Middle frontal gyrus (tissue), 1 donor: Measurements from ENCODE around the gene DNAL1.
A peak's percentile ranks its signal among the peaks of the same experiment; 100 is the strongest.

Experiments used
- DNase-seq: peaks from one replicate; pipeline ENCODE4 v3.0.0-alpha.2; 2015; ENCODE audit warnings: low spot score; ENCODE audit errors: extremely low spot score

The DNAL1 gene

GRCh38 chr14:73723797-73724661 lies 79.2 kb downstream of the DNAL1 start:
- no peak for DNase-seq

DNA sequence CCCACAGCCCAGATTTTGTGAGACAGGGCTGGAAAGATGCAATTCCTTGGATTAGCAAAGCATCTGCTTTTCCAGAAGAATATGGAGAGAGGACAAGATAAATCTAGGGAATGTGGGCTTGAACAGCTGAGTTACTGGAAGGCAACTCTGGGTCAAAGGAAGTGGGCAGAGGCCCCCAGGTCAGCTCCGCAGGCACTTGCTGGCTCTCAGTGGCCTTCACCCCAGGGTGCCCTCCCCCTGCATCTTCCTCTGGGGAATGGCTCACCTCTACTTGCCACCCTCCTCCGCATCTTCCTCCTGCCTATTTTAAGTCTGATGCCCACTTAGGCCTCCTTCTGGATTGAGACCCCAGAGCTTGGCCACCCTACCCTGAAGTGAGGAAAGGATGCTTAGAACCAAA lies 79.9 kb downstream of the DNAL1 start:
- DNase-seq, result no peak

GRCh38 chr14:73725116-73726024 lies 80.6 kb downstream of the DNAL1 start:
- no peak for DNase-seq

DNA sequence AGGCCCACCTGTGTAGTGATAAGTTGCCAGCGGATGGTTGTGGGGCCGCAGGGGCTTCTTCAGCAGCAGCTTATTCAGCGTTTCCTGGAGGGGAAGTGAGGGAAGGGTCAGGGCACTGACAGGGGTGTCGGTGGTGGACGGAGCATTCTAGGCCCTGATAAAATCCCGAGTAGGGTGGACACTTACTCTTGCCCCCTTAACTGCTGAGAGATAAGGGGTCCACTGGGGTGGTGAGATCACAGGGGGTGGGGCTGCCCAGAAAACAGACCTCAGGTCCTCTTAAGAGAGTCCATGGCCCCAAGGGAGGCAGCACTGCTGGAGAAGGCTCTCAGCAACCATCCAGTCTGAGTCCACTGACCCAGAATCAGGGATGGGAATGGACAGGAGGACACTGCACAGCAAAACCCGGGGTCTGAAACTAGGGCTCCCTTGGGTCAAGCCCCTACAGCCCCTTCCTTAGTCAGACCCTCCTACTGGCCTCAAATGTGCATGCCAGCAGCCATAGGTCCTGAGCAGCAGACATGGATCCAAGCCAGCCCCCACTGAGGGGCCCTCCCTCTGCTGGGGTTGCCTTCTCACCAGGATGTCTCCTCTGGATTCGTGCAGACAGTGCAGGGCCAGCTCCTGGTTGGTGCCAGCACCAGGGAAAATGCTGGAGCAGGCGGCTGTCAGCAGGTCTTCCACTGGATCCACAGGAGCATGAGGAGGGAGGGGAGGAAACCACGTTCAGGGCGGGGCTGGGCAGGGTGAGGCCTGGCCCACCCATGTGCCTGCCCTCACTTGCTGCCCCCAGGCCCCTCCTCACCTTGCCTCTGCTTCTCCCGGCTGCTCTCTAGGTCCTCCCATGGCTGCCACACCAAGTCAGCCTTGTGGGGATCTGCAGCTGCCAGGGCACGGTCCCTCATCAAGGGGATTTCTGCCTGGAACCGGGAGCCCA lies 81.5 kb downstream of the DNAL1 start:
- no peak for DNase-seq

- no peak for DNase-seq
Measured at GRCh38 chr14:73727166-73727565, 82.4 kb downstream of the DNAL1 start.

DNA sequence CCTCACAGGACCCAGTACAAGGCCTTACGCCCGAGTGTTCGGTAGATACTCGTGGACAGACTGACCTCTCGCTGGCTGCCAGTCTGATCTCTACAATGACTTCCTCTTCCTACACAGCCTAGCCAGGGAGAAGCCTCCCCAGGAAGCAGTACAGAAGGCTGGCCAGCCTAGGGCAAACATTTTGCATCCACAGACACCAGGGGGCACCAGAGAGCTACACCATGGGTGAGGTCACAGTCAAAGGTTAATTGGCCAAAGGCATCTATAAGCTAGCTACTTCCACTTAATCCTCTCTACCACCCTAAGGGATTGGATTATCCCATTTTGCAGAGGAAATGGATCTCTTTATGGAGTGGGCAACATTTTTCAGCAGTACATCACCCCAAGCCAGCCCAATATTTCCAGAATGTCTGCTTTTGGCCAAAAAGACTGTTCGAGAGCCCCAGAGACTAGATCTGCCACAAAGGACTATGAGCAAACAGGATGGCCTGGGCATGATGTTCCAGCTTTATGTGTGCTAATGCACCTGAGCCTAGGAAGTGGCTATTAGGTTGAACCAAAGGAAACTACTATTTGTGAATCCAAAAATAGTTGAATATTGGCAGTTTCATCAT lies 84.0 kb downstream of the DNAL1 start:
- DNase-seq, result peak; percentile 51

DNA sequence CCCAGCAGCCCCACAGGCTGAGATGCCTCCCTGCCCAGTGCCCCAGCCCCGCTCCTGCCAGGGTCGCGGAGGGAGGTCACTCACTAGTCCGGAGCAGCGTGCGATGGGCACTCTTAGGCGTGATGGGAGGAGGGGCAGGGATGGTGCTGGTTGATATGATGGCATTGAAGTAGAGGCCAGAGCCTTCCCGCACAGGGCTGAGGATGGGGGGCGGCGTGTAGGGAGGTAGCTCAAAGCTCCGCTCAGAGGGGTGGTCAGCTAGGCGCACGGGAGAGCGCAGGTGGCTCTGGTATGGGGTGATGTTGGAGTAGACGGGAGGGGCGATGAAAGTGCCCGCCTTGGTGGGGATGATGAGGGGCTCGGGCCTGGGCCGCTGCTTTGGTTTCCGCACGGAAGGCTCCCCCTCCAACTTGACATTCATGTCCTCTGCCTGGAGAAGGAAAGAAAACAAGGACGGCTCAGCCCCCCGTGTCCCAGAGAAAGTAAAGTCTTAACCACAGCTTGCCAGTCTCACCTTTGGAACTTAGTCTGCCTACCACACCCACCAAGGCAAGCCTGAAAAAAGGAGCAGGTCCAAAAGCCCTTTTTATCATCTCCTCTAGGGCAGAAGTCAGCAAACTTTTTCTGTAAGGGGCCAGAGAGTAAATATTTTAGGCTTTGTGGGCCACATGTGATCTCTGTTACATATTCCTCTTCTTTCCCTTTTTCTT lies 84.9 kb downstream of the DNAL1 start:
- no peak for DNase-seq

- DNase-seq, result no peak
Measured at GRCh38 chr14:73731111-73731510, 86.3 kb downstream of the DNAL1 start.

GRCh38 chr14:73732006-73732405 lies 87.2 kb downstream of the DNAL1 start:
- DNase-seq, result no peak

DNA sequence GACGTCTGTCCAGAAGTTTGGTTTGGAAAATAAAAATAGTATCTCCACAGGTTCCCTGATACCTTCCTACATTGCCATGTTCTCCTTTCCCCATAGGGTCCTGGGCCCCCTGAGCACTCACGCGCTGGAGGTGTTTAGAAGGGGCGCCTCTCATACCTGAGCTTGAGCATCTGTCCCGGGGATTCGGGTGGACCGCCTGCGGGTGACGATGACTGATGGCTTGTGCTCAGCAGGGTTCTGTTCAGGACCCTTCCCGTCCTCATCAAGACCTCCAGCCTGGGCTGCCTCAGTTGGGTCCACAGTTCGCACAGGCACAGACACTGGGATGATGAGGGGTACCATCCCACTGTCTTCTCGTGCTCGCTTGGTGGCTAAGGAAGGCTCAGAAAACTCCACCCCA lies 92.1 kb downstream of the DNAL1 start:
- no peak for DNase-seq

- DNase-seq, result no peak
Measured at GRCh38 chr14:73738518-73739173, 93.9 kb downstream of the DNAL1 start.

GRCh38 chr14:73739174-73739898 lies 94.5 kb downstream of the DNAL1 start:
- no peak for DNase-seq

DNA sequence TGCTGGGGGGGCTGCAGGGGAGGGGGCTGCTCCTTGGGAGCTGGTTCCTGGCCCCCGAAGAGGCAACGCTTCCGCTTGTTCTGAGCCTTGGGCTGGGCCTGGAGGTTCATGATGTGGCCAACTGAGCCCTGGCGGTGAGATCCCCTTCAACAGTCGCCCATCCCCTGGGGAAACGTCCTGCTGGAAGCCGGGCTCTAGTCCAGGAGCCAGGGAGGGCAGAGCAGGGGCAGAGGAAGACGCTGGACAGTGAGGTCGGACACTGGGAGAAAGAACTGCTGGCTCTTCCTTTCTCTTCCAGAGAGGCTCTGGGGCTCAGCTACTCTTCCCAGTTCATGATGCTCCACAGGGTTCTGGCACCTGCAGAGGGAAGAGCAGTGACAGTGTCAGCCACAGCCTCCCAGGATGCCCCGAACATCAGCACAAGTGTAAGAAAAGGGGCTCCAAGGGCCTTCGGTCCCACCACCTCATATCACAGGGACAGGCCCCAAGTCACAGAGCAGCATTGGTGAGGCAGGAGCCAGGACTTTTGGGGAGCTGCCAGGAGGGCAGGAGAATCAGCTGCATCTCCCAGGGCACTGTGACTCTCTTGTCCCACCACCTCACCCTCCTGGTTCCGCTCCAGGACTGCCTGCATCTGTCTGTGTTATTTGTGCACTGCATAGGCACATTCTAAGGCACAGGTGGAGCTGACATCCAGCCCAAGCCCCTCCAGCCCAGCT lies 95.3 kb downstream of the DNAL1 start:
- DNase-seq, result no peak

DNA sequence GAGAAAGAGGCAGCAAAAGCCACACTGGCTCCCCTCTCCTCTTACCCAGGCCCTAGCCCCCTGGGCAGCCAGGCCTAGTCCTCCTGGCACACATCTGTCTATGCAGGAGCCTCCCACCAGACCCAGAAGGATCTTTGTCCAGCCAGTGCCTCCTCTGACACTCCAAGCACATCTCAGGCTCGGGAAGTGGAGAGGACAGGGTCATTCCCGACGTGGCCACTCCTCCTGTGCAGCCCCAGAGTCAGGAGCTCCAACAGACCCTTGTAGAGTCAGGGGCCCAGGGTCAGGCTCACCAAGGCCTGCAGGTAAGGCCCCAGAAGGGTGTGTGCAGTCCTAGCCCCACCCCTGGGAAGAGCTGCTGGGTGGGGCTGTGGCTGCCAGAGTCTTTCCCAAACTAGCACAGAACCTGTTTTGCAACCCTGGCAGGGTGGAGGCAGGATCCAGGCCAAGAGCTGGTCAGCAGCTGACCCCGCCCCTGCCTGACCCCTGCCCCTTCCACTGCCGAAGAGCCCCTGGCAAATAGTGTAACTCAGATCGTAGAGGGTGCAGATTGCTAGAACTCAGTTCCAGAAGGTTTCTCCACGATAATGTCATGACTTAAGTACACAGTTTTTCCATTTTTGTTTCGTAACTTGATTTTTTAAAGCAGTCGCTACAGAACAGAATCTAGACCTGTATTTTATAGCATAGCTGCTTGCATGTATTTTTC lies 96.0 kb downstream of the DNAL1 start:
- DNase-seq, result no peak

DNA sequence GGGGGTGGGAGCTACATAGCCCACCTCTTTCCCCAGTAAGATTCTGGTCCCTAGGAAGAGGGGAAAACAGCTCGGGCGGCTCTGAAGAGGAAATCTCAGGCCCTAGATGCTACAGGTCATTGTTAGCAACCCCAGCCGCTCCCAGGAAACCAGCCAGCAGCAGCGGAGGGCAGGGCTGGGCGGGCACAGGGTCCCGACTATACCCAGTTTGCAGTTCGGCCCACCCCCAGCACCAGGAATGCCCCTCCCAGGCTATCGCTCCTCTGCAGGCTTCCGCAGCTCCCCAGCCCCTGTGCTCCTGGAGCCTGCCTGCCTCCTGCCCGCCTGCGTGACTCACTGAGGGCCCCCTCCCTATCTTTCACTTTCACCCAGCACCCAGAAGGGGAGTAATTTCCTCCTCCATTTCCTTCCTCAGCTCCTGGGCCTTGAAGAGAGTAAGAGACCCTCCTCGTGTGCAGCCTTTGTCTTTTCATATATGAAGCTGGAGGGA lies 96.6 kb downstream of the DNAL1 start:
- no peak for DNase-seq

DNA sequence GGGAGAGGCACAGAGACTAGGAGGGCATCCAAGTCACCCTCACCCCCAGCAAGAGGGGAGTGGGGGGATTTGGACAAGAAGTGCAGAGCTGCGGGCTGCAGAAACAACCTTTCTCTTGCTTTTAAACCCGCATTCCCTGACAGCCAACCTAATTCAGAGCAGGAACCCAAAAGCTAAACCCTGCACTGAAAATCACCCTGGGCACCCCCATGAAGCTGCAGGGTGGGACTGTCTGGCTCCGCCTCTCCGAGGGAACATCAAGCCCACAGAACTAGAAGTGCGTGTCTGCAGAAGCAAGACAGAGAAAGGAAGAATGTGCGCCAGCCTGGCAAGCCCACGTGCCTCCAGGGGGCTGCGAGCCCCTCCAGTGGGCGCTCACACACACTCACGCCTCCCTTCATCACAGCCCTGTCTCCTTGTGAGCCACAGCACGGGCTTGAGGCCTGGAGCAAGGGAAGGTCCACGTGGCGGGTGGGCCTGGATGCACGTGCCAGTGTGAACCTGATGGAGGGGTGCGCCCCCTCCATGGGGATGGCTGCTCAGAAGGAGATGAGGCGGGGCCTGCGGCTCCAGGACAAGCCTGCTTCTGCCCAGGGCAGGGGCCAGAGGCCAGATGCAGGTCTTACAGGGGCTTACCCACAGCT lies 97.2 kb downstream of the DNAL1 start:
- no peak for DNase-seq
